HG03354 (cell line): ENCODE measurements around the gene PSMD13.
A peak's percentile ranks its signal among the peaks of the same experiment; 100 is the strongest.
"Not testable (repeated sequence)": the region's sequence is repeated elsewhere in the genome, so short reads cannot be mapped to it uniquely, and the experiment has no call there.

Experiments used
- ATAC-seq: cut with Tn5 transposase; IDR thresholded peaks from one replicate; pipeline ENCODE4 v1.9.1; 2021; ENCODE audit warnings: mild to moderate bottlenecking; ENCODE audit not compliant: unreplicated experiment, poor library complexity, severe bottlenecking

PSMD13 gene

DNA sequence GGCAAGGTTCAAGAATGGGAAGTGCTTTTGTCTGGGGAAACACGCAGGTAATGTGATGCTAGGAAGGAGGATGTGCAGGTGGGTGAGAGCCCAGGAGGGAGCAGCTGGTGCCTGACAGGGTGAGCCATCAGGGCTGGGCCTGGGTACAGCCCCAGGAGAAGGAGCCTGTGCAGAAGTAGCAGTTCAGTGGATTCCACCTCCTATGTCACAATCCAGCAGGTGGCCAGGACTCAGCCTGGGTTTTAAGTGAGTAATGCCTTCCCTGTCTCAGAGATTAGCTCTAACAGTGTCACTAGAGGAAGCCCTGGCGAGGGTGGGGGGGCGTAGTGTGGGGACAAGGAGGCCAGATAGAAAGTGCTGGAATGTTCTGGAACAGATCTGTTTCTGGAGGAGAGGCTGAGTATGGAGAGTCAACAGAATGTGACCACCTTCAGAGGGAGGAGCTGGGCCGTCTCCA, 21.2 kb upstream of the PSMD13 start:
- no peak for ATAC-seq

DNA sequence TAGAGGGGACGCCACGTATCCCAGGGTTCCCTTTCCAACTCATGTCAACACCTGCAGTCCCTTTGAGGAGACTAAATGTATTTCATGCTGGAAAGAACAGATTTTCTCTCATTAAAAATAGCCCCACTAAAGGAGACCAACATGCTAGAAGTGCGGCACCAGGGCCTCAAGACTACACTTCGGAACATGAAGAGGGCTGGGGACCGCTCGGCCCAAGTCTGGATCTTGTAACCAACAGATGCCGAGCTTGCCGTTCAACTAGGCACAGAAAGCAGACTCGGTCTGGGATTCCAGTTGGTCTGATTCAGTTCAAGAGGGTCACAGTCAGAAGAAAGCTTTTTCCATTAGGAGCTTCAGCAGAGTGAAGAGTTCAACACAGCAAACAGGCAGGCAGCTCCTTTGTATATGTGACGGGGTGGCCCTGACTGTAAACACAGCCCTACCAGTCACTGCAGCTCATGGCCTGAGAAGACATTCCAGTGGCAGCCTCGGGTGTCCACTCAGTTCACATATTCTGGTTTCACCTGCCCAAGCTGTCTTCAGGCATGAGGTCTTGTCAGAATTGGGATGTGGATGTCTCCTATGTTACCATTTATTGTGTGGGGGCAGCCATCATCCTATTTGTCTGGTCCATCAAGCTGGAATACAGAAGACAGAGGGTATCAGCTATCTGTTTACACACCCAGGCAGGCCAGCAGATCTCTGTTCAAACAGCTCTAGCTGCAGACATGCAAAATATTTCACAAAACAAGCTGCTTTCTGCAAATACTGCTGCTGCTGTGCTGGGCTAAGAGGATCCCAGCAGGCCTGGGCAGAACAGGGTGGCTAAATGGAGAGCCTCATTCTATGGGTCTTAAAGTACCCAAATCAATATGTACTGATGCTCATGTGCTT, 20.4 kb upstream of the PSMD13 start:
- no peak for ATAC-seq

DNA sequence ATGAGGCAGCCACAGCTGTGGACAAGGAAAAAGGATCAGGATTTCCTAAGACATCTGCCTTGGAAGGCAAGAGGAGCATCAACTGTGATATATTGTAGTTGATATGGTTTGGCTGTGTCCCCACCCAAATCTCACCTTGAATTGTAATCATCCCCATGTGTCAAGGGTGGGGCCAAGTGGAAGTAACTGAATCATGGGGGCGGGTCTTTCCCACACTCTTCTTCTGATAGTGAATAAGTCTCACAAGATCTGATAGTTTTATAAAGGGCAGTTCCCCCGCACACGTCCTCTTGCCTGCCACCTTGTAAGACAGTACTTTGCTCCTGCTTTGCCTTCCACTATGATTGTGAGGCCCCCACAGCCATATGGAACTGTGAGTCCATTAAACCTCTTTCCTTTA, 19.1 kb upstream of the PSMD13 start:
- ATAC-seq = no peak

DNA sequence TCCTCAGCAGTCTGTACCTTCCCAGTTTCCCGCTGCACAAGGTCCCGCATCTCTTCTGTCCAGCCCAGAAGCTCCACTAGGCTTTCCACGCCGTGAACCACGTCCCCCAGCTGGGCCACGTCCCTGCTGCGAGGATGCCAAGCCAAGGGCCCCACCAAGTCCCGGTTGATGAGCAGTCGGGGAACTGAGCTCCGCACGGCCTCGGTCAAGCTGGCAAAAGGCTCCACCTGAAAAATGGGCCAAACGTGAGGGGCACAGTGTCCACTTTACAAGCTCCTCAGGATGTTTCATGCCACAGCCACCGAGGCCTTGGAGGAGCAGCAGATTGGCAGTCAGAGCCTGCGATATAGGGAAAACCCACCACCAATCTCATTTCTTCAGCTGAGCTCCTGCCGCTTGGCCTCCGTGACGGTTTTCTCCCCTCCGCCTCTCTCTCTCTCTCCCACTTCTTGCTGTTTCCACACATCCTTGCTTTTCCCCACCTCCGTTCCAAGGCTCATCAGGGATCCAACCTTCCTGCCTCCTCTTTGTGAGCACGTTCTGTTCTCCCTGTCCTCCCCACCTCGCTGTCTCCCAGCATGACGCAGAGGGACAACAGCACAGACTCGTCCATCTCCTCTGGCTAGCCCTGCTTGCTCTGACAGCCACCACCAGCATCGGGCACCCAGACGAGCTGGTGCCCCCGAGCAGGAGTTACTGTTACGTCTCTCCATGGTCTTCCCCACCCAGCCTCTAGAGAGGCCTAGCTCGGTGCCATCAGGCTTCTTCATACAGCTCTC, 17.8 kb upstream of the PSMD13 start:
- no peak for ATAC-seq

DNA sequence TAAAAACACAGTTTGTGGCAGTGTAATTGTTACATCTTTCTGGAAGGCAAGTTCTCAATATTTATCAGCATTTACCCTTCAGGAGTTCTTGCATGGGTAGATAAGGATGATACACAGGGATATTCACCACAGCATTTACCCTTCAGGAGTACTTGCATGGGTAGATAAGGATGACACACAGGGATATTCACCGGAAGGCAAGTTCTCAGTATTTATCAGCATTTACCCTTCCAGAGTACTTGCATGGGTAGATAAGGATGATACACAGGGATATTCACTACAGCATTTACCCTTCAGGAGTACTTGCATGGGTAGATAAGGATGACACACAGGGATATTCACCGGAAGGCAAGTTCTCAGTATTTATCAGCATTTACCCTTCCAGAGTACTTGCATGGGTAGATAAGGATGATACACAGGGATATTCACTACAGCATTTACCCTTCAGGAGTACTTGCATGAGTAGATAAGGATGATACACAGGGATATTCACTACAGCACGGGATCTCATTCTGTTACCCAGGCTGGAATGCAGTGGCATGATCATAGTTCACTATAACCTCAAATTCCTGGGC, 16.0 kb upstream of the PSMD13 start:
- ATAC-seq = not testable (repeated sequence)

DNA sequence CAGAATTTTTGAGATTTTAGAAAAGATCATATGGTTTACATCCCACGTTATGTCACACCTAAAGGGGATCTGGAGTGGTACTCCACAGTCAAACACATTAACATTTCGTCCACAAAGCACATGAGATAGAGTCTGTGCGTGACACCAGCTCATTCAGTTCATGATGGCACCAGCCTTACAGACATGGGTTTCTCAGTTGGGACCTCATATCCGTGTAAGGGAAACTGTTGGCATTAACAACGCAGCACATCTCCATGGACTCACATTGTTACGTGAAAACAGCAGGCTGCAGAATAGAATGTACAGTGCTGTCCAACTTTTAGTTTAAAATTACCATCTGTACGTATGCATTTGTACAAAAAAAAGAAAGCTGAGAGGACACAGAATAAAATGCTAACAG, 15.2 kb upstream of the PSMD13 start:
- ATAC-seq = no peak

DNA sequence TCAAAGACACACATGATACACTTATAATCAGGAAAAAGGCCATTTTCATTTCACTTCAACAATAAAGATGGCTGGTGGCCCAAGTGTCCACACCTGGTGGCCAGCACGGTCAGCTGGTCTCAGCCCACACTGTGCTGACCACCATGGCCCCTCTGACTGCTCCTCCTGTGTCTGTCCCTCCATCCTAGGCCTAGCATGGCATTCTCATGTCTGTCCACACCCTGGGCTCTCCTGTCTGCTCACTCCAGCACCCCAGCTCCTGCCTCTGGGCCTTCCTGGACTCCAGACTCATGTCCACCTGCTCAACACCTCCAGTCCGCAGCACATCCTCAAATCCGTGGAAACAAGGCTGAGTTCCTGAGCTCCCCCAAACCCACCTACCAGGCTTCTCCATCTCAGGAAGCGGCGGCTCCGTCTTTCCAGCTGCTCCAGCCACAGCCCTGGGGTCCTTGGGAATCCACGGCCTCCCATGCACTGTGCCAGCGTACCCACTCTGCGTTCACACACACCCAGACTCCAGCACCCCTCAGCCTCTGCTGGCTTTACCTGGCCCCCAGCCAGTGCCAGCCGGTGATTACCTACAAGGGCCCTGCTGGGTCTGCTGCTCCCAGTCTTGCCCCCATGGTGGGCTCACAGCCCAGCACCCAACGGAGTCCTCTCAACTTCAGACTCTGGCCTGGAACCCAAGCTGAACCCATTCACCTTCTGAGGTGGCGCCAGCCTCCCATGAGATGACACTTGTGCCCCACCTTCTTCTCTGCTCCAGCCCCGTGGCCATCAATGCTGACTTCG, 14.6 kb upstream of the PSMD13 start:
- ATAC-seq = no peak

DNA sequence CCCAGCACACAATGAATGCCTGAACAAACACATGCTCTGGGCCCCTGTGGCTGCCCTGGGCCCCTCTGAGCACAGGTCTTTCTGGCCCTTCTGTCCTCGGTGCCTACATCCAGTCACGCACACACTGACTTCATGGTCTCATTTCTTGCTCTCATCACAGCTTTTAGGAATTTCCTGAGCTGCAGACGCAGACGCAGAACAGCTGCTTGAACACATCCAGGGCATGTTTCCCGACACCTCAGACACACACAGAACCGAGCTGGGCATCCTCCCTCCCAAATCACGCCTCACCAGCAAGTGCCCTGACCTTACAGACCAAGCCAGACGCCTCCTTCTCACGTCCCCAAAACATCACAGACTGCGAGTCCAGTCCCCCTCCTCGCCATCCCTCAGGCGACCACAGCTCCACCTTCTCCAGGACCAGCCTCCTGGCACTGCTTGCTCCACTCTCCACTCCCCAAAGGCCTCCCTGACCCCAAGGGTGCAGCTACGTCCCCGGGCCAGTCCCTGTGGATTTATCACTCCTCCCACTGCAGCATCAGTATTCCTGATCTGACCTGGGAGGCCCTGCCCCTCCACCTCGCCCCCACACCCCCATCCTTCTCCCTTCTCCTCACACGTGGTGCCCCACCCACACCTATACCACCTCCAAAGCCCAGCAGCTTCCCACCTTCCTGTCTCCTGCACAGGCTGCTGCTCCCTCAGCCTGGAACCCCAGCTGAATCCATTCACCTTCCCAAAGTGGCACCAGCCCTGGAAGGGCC, 13.6 kb upstream of the PSMD13 start:
- no peak for ATAC-seq

DNA sequence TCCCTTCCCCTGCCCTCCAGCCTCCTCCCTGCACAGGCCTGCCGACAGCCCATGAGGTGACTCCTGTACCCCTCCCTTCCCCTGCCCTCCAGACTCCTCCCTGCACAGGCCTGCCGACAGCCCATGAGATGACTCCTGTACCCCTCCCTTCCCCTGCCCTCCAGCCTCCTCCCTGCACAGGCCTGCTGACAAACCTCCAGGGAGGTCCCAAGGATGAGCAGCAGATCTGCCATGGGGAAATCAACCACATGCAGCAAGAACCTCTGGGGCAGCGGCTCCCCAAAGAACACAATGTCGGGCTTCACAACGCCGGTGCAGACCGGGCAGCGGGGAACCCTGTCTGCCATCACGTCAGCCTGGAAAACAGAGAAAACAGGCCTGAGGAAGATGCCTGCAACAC, 12.9 kb upstream of the PSMD13 start:
- ATAC-seq = no peak

DNA sequence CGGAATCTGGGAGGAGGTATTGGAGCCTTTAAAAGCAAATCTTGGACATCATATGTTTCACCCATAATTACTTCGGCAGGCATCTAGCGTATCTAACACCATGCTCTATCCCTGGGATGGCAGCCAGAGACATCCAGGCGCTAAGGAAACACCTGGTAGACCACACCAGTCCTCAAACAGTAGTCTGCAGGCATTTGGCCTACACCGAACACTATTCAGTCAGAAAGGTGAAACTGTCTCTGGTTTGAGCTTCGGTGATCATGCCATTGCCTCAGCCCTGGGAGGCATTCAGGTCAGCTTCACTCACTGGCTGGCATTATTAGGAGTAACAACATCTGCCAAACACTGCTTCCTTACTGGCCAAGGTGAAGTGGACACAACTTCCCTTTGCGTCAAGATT, 12.4 kb upstream of the PSMD13 start:
- no peak for ATAC-seq

DNA sequence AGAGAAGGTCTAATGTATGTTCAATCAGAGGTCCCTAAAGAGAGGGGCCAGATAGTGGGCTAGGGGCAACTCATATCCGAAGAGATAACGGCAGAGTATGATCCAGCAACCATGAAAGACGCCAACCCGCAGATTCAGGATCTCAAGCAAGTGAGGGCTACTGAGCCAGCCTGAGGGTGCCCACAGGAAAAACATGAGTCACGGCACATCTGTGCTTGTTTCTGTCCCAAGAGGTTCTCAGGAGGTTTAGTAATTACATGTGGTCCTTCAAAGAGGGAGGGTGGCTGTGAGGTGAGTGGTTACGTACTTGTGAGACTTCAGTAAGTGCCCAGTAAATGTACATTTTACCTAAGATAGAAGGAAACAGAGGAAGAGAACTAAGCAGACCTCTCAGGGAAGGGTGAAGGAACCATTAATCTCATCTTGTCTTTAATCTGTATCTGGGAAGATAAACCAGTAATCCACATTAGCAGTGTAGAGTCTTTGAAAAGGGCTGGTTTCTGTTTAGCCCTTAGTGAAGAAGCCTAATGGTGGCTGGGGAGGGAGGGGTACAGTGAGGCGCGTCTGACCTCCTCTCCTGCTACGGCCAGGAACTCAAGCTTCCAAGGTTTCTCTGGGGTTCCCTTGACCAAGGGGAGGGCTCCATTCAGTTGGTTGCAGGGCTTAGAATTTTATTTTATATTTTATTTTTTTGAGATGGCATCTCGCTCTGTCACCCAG, 10.9 kb upstream of the PSMD13 start:
- no peak for ATAC-seq

DNA sequence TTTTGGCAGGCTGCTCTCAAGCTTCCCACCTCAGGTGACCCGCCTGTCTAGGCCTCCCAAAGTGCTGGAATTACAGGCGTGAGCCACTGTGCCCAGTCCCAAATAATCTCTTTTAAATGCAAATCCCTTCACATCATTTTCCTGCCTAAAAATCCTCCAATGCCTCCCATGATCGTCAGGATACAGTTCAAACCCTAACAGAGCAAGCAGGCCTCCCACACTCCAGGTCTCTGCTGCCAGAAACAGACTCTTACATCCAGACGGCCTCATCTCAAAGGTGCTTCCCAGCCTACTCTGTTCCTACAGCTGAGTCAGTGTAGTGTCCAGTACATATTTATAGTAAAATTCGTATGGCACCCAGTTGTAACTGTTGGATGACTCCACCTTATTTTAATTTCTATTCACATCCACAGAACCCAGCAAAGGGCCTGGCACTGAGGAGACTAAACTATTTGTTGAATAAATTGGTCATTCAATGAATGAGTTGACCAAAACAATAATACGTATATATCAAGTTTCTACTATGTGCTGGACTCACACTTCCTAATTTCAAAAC, 8.9 kb upstream of the PSMD13 start:
- no peak for ATAC-seq

DNA sequence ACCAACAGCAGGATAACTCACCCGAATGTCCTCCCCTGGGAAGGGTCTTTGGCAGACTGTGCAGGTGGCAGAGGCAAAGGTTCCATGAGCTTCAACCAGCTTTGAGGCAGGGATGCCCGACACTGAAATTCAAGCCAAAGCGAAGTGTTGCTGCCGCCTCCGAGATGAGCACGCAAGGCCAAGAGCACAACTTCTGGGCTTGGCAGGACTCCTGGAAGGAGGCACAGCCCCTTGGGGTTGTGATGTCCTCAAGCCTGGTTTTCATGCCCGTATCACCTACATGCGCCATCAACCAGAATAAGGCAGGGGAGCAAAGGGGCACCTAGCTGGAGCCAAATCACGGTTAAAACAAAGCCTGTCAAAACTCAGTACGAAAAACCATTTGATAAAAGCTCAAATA, 6.3 kb upstream of the PSMD13 start:
- ATAC-seq = no peak

DNA sequence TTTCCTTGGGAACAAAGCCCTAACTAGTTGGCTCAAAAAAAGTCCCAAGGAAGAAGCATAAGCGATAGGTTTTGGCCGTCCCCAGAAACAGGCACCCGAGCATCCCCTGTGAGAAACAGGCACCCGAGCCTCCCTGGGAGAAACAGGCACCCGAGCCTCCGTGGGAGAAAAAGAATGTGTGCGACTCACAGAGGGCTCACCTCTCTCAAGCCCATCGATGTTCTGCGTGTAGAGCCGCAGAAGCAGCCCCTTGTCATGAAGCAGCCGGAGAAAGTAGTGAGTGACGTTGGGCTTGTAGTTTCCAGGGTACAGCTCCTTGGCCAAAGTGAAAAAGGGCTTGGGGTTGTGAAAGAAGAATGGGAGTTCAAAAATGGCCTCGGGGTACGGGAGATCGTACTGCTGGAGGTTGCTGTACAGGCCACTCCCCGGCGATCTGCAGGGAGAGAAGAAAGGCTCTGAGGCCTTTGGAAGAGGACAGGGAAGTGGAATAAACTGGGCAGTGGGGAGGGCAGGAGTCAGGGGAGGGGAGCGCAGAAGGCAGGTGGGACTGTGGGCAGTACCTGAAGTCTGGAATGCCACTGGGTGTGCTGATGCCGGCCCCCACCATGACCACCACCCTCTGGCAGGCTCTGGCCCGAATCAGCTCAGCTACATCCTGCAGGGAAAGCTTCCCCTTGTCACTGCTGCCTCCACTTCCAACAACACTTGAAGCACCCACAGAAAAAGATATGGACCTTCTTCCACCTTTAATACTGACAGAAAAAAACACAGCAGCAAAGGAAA, 3.8 kb upstream of the PSMD13 start:
- no peak for ATAC-seq

DNA sequence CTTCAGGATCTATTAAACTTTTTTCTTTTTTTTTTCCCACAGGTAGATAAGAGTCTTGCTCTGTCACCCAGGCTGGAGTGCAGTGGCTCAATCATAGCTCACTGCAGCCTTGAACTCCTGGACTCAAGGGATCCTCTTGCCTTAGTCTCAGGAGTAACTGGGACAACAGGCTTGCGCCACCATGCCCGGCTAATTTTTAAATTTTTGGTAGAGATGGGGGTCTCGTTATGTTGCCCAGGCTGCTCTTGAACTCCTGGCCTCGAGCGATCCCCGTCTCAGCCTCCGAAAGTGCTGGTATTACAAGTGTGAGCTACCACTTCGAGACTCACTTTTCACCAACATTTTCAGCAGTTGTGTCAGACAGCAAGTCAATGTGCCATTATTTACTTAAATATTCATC, 1.6 kb upstream of the PSMD13 start:
- no peak for ATAC-seq

DNA sequence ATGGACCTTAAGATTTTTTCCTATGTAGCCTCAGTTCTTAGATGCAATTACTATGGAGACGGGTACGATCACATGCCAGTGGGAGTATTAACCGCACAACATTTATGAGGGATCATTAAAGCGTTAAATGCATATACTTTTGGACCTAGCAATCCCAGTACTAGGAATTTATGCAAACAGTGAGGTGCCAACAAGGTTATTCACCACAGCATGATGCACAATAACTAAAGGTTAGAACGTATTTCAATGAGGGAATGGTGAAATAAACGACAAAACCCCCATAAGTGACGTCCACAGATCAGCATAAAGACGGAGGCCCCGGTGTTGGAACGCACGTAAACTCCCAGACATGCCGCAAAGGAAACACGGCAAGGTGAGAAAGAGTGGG, 1.2 kb upstream of the PSMD13 start:
- ATAC-seq = peak; percentile 15

DNA sequence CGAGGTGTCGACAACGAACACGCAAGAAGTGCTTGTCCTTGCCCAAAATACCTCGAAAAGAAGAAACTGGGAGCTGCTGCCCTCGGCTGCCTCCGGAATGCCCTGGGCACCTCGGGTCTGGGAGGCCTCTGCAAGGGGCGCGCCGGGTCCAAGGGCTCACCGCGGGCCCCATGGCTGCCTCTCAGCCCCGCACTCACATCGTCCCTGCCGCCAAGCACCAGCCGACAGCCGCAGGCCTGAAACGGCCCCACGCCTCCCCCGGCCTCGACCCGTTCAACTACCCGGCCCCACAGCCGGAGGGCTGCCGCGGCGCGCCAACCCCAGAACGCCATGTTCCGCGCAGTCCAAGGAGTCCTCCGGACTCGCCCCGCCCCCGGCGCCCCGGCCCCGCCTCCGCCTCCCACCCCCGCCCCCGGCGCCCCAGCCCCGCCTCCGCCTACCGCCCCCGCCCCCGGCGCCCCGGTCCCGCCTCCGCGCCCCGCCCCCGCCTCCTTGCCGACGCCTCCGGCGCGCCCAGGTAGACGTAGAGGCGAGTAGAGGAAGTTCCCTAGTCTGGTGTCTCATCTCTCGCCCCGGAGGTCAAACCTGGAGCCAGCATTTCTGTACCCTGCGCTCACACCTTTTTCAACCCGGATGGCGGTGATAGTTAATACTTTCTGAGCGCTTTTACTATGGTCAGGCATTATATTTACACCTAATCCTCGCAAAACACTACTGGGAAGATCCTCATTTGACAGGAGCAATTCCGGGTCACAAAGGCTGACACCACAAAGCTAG, 591 bp upstream of the PSMD13 start, which contains the start of gene SIRT3:
Gene SIRT3 (minus strand): TSS at position 346 of the 777 bp plus-strand sequence. CDS start 14 bp downstream, at position 332.
- ATAC-seq = peak; percentile 84
